ENCODE data around the gene OSBPL8.

- TF ChIP-seq POLR2A (IDR thresholded peaks at IDR 0.05; ENCODE audit: low read length) (no peak), GATA1 (IDR thresholded peaks at IDR 0.05; ENCODE audit: low read depth, low read length) (no peak)
These were observed 131.5 kb downstream of the OSBPL8 start for GRCh38 chr12:76428117-76428516.
